Trophoblast cell (in vitro differentiated cells and primary cell): ENCODE results near the gene TMEFF2.

Experiments used
- DNase-seq, 2 donors: peaks; one replicate each; pipeline ENCODE4 v3.0.0-alpha.2; 2016
- H2AFZ ChIP-seq: 2 replicates; pipeline ENCODE4 v1.6.1; 2013; ENCODE audit warnings: low read length, moderate library complexity, mild to moderate bottlenecking; ENCODE audit not compliant: insufficient read depth, poor library complexity
- H2AK5ac ChIP-seq: 2 replicates; pipeline ENCODE4 v1.6.1; 2013; ENCODE audit warnings: mild to moderate bottlenecking, low read length
- H2BK120ac ChIP-seq: 2 replicates; pipeline ENCODE4 v1.6.1; 2013; ENCODE audit warnings: low read length, mild to moderate bottlenecking, moderate library complexity; ENCODE audit not compliant: insufficient read depth, poor library complexity
- H2BK12ac ChIP-seq: 2 replicates; pipeline ENCODE4 v1.6.1; 2013; ENCODE audit warnings: mild to moderate bottlenecking, low read length, moderate library complexity
- H2BK5ac ChIP-seq: 2 replicates; pipeline ENCODE4 v1.6.1; 2013; ENCODE audit warnings: low read length, low read depth, moderate library complexity, mild to moderate bottlenecking; ENCODE audit not compliant: poor library complexity
- H3K14ac ChIP-seq: 2 replicates; pipeline ENCODE4 v1.6.1; 2013; ENCODE audit warnings: mild to moderate bottlenecking, low read length
- H3K18ac ChIP-seq: 2 replicates; pipeline ENCODE4 v1.6.1; 2013; ENCODE audit warnings: mild to moderate bottlenecking, low read length
- H3K23ac ChIP-seq: 2 replicates; pipeline ENCODE4 v1.6.1; 2013; ENCODE audit warnings: low read length
- H3K27ac ChIP-seq: 2 replicates; pipeline ENCODE4 v1.5.1; 2013; ENCODE audit warnings: low read depth, mild to moderate bottlenecking, inconsistent platforms, low read length, moderate library complexity
- H3K27me3 ChIP-seq: 2 replicates; pipeline ENCODE4 v1.6.1; 2013; ENCODE audit warnings: inconsistent platforms, mild to moderate bottlenecking, low read length, moderate library complexity; ENCODE audit not compliant: insufficient read depth
- H3K36me3 ChIP-seq, 2 experiments: 1 replicate in 1 of 2; 2 replicates in 1 of 2; pipeline ENCODE4 v1.6.1; 2013; ENCODE audit warnings: low read length in 2 of 2, mild to moderate bottlenecking in 2 of 2, moderate library complexity in 1 of 2; ENCODE audit not compliant: insufficient read depth in 2 of 2, control insufficient read depth in 1 of 2
- H3K4ac ChIP-seq: 2 replicates; pipeline ENCODE4 v1.6.1; 2013; ENCODE audit warnings: low read depth, mild to moderate bottlenecking, low read length, moderate library complexity
- H3K4me1 ChIP-seq, 2 experiments: 1 replicate in 1 of 2; 2 replicates in 1 of 2; pipeline ENCODE4 v1.6.1; 2013; ENCODE audit warnings: low read length in 2 of 2, mild to moderate bottlenecking in 2 of 2, moderate library complexity in 1 of 2; ENCODE audit not compliant: insufficient read depth in 2 of 2, control insufficient read depth in 1 of 2
- H3K4me2 ChIP-seq: 2 replicates; pipeline ENCODE4 v1.6.1; 2013; ENCODE audit warnings: inconsistent platforms, mild to moderate bottlenecking, low read length, moderate library complexity
- H3K4me3 ChIP-seq: 2 replicates; pipeline ENCODE4 v1.5.1; 2013; ENCODE audit warnings: mild to moderate bottlenecking, low read depth, low read length, inconsistent platforms
- H3K79me1 ChIP-seq: one replicate; pipeline ENCODE4 v1.6.1; 2013; ENCODE audit warnings: low read length
- H3K79me2 ChIP-seq: 2 replicates; pipeline ENCODE4 v1.6.1; 2013; ENCODE audit warnings: low read length, mild to moderate bottlenecking; ENCODE audit not compliant: control insufficient read depth, insufficient read depth, poor library complexity
- H3K9ac ChIP-seq: 2 replicates; pipeline ENCODE4 v1.6.1; 2013; ENCODE audit warnings: mild to moderate bottlenecking, low read length
- H3K9me3 ChIP-seq: 2 replicates; pipeline ENCODE4 v1.6.1; 2013; ENCODE audit warnings: low read depth, mild to moderate bottlenecking, control low read depth, inconsistent platforms, low read length; ENCODE audit not compliant: insufficient read depth
- H4K12ac ChIP-seq: 2 replicates; pipeline ENCODE4 v1.6.1; 2013; ENCODE audit warnings: low read depth, mild to moderate bottlenecking, low read length, moderate library complexity
- H4K8ac ChIP-seq: 2 replicates; pipeline ENCODE4 v1.6.1; 2013; ENCODE audit warnings: low read depth, mild to moderate bottlenecking, low read length, moderate library complexity
- H4K91ac ChIP-seq: one replicate; pipeline ENCODE4 v1.6.1; 2013; ENCODE audit warnings: low read depth, mild to moderate bottlenecking, low read length, moderate library complexity
- WGBS: extraction: QIAGEN DNeasy Blood & Tissue Kit; methylation state at CpG from one replicate; pipeline ENCODE4 v1.1.7; 2013; ENCODE audit warnings: missing lambda C conversion rate; ENCODE audit not compliant: insufficient read length, insufficient coverage; ENCODE audit errors: extremely low coverage; 5-methylcytosine and 5-hydroxymethylcytosine counted together

TMEFF2 gene

DNA sequence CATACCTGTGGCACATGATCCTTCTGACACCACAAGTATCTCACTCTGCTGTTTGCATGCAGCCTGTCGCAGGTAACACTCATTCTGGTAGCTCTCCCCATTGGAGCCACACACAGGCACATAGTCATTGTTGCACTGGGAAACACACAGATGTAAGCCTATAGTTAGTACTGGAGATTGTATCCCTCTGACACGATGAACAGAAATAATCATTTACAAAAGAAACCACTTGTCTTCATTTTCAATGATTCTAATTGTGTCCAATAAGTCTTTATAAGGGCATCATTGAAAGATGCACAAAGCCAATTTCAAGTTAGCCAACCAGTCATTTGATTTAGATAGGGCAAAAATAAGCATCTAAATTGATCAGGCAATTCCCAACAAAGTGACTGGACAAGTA lies 10.4 kb downstream of the TMEFF2 start:
- H3K18ac ChIP-seq, result no peak overlapping the region
- H4K8ac ChIP-seq, result no peak overlapping the region
- H3K4me1 ChIP-seq, result no peaks in the 10 kb centered on the region
- H3K4me2 ChIP-seq, result no peak overlapping the region
- no peak overlapping the region for H2AFZ ChIP-seq
- no peak overlapping the region for H3K4me3 ChIP-seq
- H2BK120ac ChIP-seq, result no peak overlapping the region
- H2BK5ac ChIP-seq, result no peak overlapping the region
- no peaks in the 10 kb centered on the region for H3K79me2 ChIP-seq
- H2AK5ac ChIP-seq, result no peak overlapping the region
- no peak overlapping the region for H3K14ac ChIP-seq
- H3K9me3 ChIP-seq, result no peaks in the 10 kb centered on the region
- H3K36me3 ChIP-seq, result no peaks in the 10 kb centered on the region
- no peak overlapping the region for H3K9ac ChIP-seq
- no peak overlapping the region for H4K91ac ChIP-seq
- H4K12ac ChIP-seq, result no peak overlapping the region
- no peak overlapping the region for H3K23ac ChIP-seq
- no peak overlapping the region for H2BK12ac ChIP-seq
- H3K4ac ChIP-seq, result no peak overlapping the region
- no peaks in the 10 kb centered on the region for H3K79me1 ChIP-seq
- no CpG with 5 or more reads among the region's 2 CpGs for WGBS
- H3K27ac ChIP-seq, result no peak overlapping the region
- no peak for DNase-seq
- no peaks in the 10 kb centered on the region for H3K27me3 ChIP-seq

- H3K4me1 ChIP-seq, result no peaks in the 10 kb centered on the region
- H3K79me1 ChIP-seq, result no peaks in the 10 kb centered on the region
- H2AK5ac ChIP-seq, result no peak overlapping the region
- H3K18ac ChIP-seq, result no peak overlapping the region
- no peaks in the 10 kb centered on the region for H3K36me3 ChIP-seq
- no peak overlapping the region for H3K27ac ChIP-seq
- DNase-seq, result no peak
- H2BK5ac ChIP-seq, result no peak overlapping the region
- no peaks in the 10 kb centered on the region for H3K79me2 ChIP-seq
- no peak overlapping the region for H4K12ac ChIP-seq
- H2BK120ac ChIP-seq, result no peak overlapping the region
- no peak overlapping the region for H2AFZ ChIP-seq
- no peak overlapping the region for H4K91ac ChIP-seq
- no peak overlapping the region for H2BK12ac ChIP-seq
- no peak overlapping the region for H3K4me3 ChIP-seq
- no peak overlapping the region for H3K4ac ChIP-seq
- WGBS, result no CpG with 5 or more reads among the region's 1 CpG
- H3K14ac ChIP-seq, result no peak overlapping the region
- H3K4me2 ChIP-seq, result no peak overlapping the region
- H4K8ac ChIP-seq, result no peak overlapping the region
- no peak overlapping the region for H3K9ac ChIP-seq
- H3K23ac ChIP-seq, result no peak overlapping the region
- H3K9me3 ChIP-seq, result no peaks in the 10 kb centered on the region
- H3K27me3 ChIP-seq, result no peaks in the 10 kb centered on the region
These were observed 11.4 kb downstream of the TMEFF2 start for GRCh38 chr2:192183296-192183695.

DNA sequence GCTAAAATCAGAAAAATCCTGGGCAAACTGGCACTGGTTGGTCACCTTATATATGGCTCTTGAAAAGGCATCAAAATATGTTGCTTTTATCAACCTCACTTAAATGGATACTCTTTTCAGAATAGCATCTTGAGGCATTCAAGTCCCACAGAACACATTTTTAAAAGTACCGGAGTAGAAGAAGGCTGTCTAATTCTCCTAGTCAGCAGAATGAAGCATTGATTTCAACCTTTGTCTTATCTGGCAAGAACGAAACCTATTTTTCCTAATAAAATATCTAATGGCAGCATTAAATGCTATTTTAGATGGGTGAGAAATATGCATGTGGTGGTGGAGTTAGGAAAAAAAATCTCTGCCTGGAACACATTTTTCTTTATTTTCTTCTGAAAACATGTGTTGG lies 27.8 kb downstream of the TMEFF2 start:
- Histone ChIP-seq H3K36me3 (no peaks in the 10 kb centered on the region), H3K4ac (no peak overlapping the region), H2AFZ (no peak overlapping the region), H3K27me3 (no peaks in the 10 kb centered on the region), H3K4me2 (no peak overlapping the region), H3K27ac (no peak overlapping the region), H4K91ac (no peak overlapping the region), H2AK5ac (no peak overlapping the region), H4K12ac (no peak overlapping the region), H3K9me3 (no peaks in the 10 kb centered on the region), H3K79me2 (no peaks in the 10 kb centered on the region), H3K4me1 (no peaks in the 10 kb centered on the region), H3K79me1 (no peaks in the 10 kb centered on the region), H4K8ac (no peak overlapping the region), H2BK120ac (no peak overlapping the region), H3K14ac (no peak overlapping the region), H3K4me3 (no peak overlapping the region), H3K23ac (no peak overlapping the region), H3K9ac (no peak overlapping the region), H2BK12ac (no peak overlapping the region), H3K18ac (no peak overlapping the region), H2BK5ac (no peak overlapping the region)
- no peak for DNase-seq
- WGBS, result no CpG with 5 or more reads among the region's 2 CpGs

DNA sequence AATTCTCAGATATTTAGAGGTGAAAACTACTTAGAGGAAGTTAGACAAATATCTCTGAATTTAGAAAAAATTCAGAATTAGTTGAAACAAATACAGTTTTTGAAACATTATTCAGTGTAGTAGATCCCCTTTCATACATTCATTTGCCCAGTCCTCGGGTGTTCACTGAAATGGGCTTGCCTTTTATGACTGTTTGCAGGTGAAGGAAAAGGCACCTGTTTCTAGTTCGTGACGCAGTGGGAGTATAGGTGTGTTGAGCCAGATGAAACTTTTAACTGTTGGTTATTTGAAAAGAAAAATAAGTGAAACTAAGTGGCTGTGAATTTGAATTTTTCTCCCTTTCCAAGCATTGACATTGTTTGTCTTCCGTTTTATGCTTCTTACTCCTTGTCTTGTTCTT lies 28.9 kb downstream of the TMEFF2 start:
- DNase-seq, result no peak
- no peaks in the 10 kb centered on the region for H3K36me3 ChIP-seq
- no peaks in the 10 kb centered on the region for H3K79me1 ChIP-seq
- no CpG with 5 or more reads among the region's 4 CpGs for WGBS
- no peaks in the 10 kb centered on the region for H3K9me3 ChIP-seq
- no peak overlapping the region for H3K4ac ChIP-seq
- H2AK5ac ChIP-seq, result no peak overlapping the region
- no peak overlapping the region for H3K27ac ChIP-seq
- H2BK120ac ChIP-seq, result no peak overlapping the region
- no peak overlapping the region for H3K14ac ChIP-seq
- no peak overlapping the region for H3K4me3 ChIP-seq
- no peak overlapping the region for H4K12ac ChIP-seq
- H2BK5ac ChIP-seq, result no peak overlapping the region
- H2AFZ ChIP-seq, result no peak overlapping the region
- H3K9ac ChIP-seq, result no peak overlapping the region
- no peak overlapping the region for H2BK12ac ChIP-seq
- no peaks in the 10 kb centered on the region for H3K79me2 ChIP-seq
- no peaks in the 10 kb centered on the region for H3K27me3 ChIP-seq
- no peak overlapping the region for H3K4me2 ChIP-seq
- H3K23ac ChIP-seq, result no peak overlapping the region
- no peaks in the 10 kb centered on the region for H3K4me1 ChIP-seq
- no peak overlapping the region for H3K18ac ChIP-seq
- no peak overlapping the region for H4K91ac ChIP-seq
- H4K8ac ChIP-seq, result no peak overlapping the region
